Astrocyte of the spinal cord (primary cell): Measurements from ENCODE around the gene SETBP1.

Experiments used
- DNase-seq: peaks from one replicate; pipeline ENCODE4 v3.0.0; 2011; ENCODE audit warnings: low read depth, low spot score
- H3K4me3 ChIP-seq: 2 replicates; pipeline ENCODE4 v1.5.1; 2011; ENCODE audit warnings: low read depth, mild to moderate bottlenecking, low read length, moderate library complexity
- in situ Hi-C: cut with HindIII; loops from 2 replicates; pipeline ENCODE4 v1.10.0; 2017; ENCODE audit warnings: low sequenced_read_pairs
- TF ChIP-seq, protein P1 (sequence below): IDR thresholded peaks from 2 replicates; pipeline ENCODE4 v1.5.1; 2012; ENCODE audit warnings: low read depth, mild to moderate bottlenecking, low read length, inconsistent platforms

The SETBP1 gene

DNA sequence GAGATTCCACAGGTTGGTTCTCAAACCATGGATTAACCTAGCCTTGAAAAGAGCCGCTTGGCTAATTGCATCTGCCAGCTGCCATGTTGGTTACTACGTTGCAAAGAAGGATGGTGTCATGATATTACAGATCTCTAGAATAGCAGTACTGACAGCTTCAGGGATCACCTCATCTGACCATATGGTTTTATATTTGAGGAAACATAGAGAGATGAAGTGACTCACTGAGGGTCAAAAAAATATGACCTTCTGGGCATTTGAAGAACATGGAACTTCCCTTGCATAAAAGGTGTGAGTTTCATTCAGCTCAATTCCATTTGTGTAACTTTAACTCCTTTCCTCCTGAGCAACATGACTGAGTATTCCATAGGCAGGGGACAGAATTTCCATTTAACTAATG lies 242.3 kb downstream of the SETBP1 start:
- H3K4me3 ChIP-seq = no peak overlapping the region
- peak; percentile 38 for DNase-seq
- TF ChIP-seq, protein P1, sequence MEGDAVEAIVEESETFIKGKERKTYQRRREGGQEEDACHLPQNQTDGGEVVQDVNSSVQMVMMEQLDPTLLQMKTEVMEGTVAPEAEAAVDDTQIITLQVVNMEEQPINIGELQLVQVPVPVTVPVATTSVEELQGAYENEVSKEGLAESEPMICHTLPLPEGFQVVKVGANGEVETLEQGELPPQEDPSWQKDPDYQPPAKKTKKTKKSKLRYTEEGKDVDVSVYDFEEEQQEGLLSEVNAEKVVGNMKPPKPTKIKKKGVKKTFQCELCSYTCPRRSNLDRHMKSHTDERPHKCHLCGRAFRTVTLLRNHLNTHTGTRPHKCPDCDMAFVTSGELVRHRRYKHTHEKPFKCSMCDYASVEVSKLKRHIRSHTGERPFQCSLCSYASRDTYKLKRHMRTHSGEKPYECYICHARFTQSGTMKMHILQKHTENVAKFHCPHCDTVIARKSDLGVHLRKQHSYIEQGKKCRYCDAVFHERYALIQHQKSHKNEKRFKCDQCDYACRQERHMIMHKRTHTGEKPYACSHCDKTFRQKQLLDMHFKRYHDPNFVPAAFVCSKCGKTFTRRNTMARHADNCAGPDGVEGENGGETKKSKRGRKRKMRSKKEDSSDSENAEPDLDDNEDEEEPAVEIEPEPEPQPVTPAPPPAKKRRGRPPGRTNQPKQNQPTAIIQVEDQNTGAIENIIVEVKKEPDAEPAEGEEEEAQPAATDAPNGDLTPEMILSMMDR = no peak
- in situ Hi-C loops = no loop called here

DNA sequence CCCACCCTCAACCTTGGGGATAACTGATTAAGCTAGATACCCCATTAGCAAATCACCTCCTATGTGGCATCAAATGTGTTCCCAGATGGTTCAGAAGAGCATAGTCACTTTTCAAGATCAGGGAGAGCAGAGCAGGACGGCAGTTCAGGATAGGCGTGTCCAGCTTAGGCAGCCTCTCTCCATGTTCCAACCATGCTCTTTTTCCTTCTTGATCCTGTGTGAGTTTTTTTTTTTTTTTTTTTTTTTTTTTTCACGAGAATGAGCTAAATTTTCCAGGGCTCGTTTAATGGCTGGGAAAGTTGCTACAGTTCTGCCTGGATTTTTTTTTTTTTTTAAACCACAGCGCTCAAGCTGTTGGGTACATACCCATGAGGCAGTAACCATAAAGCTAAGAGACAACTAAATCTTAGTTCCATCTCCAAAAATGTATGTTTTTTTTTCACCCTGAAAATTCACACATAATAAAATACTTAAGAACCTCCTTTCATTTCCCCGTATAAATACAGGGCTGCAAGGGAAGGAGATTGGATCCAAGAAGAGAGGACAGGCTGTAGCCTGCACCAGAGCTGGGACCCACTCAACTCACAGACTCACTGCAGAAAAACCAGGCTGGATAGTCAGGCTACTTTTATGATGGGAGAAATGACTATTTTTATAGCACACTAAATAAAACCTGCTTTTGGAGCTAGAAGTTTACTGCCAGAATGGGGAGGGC lies 244.3 kb downstream of the SETBP1 start:
- DNase-seq = no peak
- H3K4me3 ChIP-seq = no peak overlapping the region
- in situ Hi-C loops = no loop called here
- TF ChIP-seq, protein P1 = no peak

DNA sequence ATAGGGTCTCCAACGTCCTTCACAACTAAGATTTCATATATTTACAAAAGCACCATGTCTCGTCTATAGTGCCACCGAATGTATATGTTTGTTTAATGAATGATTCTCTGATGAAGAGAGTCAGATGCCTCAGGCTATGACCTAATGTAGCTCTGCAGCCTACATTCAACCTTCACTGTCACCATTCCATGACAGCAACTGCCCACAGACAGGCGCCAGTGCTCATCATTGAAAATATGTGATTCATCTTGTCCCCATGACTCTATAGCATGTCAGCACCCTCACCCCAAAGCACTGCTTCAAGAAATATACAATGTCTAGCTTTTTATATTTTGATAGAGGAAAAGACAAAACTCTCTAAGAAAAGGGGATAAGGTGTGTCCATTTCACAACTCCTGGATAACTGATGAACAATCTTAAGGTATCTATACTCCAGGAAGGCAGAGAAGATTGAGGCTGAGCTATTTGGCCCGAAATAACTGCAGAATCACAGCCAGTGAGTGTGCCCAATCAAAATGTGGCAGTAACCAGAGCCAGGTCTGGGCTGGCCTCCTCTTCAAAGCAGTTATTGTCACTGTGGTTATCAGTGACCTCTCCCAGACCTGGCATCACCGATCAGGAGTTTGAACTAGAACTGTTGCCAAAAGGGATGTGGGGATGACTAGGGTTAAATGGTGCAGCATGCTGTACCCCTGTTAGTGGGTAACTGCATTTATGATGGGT lies 246.6 kb downstream of the SETBP1 start:
- in situ Hi-C loops = no loop called here
- H3K4me3 ChIP-seq = no peak overlapping the region
- TF ChIP-seq, protein P1 = no peak
- no peak for DNase-seq

DNA sequence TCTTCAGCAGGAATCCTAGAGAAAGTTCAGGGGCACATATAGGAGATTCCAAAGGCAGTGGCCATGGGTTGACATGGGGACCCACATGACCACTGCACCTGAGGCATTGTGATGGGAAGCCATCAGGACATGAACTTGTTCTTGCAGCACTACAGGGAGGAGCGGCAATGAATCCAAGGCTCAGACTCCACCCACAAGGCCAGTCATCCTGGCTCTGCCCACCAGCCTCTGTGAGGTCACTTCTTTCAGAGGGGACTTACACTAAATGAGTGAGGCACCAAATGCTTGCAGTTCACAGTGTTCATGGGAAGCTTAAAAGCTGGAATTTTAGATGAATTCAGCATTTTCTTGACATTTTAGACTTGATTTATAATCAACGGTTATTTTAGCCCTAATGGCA lies 254.2 kb downstream of the SETBP1 start:
- TF ChIP-seq, protein P1 = no peak
- in situ Hi-C loops = no loop called here
- no peak for DNase-seq

DNA sequence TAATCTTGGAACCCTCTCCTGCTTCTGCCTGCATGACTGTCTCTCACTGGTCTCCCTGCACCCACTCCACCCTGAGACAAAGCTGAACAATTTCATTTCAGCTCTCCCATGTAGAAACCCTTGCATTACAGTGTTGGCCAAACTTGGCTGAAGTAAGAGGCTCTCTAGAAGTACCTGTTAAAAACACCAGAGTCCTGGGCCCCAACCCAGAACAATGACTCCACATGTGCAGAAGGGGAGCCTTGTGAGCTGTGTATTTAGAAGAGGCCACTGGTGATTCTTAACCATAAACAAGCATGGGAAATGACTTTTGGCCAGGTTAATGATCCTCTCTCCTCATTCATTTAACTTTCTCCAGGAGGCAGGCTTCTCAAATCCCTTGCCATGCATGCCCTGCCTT lies 254.8 kb downstream of the SETBP1 start:
- in situ Hi-C loops = no loop called here

More for the DNA sequence above, 254.2 kb downstream of the SETBP1 start:
- H3K4me3 ChIP-seq = no peak overlapping the region

DNA sequence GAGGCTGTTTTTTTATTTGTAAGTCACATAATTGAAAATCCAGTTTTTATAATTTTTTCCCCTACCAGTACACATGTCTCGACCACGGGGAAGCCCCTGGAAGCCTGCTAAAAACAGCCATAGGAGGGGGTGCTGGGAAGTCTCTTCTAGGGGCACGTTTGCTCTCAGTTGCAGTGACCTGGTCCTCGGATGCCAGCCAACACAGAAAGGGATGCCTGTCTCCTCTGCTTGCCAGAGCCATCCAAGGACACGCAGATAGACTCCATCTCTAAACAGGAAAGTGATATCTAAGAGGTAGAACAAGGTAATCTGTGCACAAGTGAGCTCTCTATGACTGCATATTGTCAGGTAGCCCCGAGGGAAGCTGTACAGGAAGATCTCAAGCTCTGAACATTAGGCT lies 255.8 kb downstream of the SETBP1 start:
- H3K4me3 ChIP-seq = no peak overlapping the region
- TF ChIP-seq, protein P1 = no peak
- no peak for DNase-seq
- in situ Hi-C loops = no loop called here

More for the DNA sequence above, 254.8 kb downstream of the SETBP1 start:
- TF ChIP-seq, protein P1 = no peak
- DNase-seq = no peak
- H3K4me3 ChIP-seq = no peak overlapping the region
